GM11168 (cell line): ENCODE measurements around the gene EXTL1.
"Not testable (repeated sequence)": the region's sequence is repeated elsewhere in the genome, so short reads cannot be mapped to it uniquely, and the experiment has no call there.

Source experiments
- in situ Hi-C: fragments of 300-500 bp; cut with MboI; formaldehyde crosslinking; loops from one replicate; pipeline ENCODE4 v1.12.0; 2022; ENCODE audit warnings: low sequenced_read_pairs; ENCODE audit not compliant: unreplicated experiment

EXTL1 gene, protein sequence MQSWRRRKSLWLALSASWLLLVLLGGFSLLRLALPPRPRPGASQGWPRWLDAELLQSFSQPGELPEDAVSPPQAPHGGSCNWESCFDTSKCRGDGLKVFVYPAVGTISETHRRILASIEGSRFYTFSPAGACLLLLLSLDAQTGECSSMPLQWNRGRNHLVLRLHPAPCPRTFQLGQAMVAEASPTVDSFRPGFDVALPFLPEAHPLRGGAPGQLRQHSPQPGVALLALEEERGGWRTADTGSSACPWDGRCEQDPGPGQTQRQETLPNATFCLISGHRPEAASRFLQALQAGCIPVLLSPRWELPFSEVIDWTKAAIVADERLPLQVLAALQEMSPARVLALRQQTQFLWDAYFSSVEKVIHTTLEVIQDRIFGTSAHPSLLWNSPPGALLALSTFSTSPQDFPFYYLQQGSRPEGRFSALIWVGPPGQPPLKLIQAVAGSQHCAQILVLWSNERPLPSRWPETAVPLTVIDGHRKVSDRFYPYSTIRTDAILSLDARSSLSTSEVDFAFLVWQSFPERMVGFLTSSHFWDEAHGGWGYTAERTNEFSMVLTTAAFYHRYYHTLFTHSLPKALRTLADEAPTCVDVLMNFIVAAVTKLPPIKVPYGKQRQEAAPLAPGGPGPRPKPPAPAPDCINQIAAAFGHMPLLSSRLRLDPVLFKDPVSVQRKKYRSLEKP

DNA sequence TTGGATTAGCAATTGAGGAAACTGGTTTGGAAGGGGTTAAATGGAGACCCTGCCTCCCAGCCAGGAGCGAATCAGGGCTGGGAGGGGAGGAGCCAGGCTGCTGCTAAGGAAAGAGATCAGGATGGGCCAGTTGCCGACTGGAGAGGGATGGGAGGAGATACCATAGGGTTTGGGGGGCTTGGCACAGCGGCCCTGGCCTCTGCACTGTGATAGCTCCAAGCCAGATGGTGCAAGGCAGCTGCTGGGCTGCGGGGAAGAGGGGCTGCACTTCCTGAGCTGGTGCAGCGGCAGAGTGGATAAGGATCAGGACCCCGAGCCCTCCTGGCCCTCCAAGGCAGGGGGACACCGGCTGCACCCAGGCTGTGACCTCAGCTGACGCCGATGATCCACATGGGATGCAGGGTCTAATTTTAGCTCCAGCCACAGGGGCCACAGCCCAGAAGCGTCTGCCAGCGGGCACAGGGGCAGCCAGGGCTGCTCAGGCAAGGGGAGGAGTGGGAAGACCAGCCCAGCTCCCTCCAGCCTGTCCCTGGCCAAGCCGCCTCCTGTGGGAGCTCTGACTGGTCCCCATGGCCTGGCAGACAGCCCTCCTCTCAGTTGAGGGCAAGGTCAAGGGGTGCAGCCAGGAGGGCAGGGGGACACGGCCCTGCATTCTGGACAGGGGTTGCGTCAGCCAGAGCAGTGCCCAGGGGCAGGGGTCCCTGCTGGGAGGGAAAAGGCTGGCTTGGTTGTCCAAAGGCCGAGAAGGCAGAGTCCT lies at the start of gene EXTL1:
Gene EXTL1 (plus strand): TSS at position 129 of the 757 bp plus-strand sequence. CDS start 872 bp downstream, outside the sequence.
- in situ Hi-C loops, result no loop called here

DNA sequence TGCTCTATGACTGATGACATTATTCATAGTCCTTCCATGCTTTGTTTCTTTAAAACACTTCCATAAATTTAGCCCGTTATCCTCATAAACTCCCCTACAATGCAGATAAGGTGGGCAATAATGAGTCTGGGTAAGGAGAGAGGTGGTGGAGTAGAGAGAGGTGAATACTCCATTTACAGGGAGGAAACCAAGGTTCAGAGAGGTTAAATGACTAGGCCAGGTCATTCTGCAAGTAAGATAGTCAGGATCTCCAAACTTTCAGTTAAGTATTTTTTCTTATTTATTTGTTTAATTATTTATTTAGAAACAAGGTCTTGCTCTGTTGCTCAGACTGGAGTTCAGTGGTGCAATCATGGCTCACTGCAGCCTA lies 49.8 kb upstream of the EXTL1 start:
- in situ Hi-C loops, result no loop called here

GRCh38 chr1:25973610-25974321 lies 47.8 kb upstream of the EXTL1 start:
- in situ Hi-C loops, result no loop called here

GRCh38 chr1:25977801-25978200 lies 43.8 kb upstream of the EXTL1 start:
- in situ Hi-C loops, result no loop called here

GRCh38 chr1:25978403-25978802 lies 43.2 kb upstream of the EXTL1 start:
- in situ Hi-C loops, result no loop called here

GRCh38 chr1:25979210-25979609 lies 42.4 kb upstream of the EXTL1 start:
- in situ Hi-C loops, result no loop called here

- in situ Hi-C loops, result no loop called here
These were observed 36.4 kb upstream of the EXTL1 start for GRCh38 chr1:25985171-25985570.

GRCh38 chr1:25985670-25986069 lies 35.9 kb upstream of the EXTL1 start:
- in situ Hi-C loops, result no loop called here

DNA sequence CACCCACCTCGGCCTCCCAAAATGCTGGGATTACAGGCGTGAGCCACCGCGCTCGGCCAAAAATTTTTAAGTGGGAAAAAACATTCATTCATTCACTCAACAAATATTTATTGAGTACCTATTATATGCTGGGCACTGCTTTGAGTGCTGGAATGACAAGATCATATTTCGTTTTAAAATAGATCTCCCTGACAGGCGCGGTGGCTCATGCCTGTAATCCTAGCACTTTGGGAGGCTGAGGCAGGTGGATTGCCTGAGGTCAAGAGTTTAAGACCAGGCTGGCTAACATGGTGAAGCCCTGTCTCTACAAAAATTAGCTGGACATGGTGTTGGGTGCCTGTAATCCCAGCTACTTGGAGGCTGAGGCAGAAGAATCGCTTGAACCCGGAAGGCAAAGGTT lies 34.8 kb upstream of the EXTL1 start:
- in situ Hi-C loops, result not testable (repeated sequence)

- in situ Hi-C loops, result no loop called here
These were observed 33.6 kb upstream of the EXTL1 start for GRCh38 chr1:25987951-25988350.

- in situ Hi-C loops, result no loop called here
These were observed 31.9 kb upstream of the EXTL1 start for GRCh38 chr1:25989440-25990234.

DNA sequence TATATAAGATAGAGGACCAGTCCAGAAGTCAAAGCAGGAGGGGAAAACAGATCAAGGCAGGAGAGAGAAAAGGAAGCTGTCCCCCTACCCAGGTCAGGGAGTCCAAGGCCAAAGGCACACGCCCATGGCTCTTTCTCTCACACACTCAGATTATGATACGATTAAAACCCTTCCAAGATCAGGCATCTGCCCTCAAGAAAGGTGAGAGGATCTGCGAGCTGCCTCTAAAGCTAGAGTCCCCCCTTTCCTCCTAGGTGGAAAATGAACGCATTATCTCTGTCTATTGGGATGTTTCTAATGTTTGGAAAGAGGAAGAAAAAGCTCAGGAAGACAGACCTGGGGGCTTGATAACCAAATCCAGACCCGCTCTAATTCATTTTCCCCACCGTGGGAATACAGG lies 31.3 kb upstream of the EXTL1 start:
- in situ Hi-C loops, result no loop called here

DNA sequence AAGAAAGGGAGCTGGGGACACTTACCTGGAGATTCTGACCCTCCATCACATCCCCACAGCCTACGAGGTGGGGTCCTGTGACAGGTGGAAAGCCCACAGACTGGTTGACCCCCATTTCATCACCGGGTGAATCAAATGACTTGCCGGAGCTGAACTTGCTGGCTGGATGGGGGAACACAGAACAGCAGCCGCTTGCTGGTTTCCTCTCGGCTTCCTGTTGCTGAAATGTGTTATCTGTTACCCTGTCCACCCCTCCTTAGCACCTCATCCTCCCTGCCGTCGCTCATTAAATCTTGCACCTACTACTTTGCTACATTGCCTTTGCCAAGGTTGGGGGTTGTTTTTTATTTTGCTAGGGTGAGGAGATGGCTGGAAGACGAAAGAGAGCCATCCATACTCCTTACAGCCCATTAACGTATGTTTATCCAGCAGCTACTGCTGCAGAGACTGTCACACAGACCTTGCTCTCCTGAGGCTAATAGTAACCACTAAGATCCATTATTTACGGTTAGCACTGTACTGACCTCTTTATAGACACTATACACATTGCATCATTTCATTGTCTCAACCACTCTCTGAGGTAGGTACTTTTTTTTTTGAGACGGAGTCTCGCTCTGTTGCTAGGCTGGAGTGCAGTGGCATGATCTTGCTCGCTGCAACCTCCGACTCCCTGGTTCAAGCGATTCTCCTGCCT lies 30.7 kb upstream of the EXTL1 start:
- in situ Hi-C loops, result no loop called here

DNA sequence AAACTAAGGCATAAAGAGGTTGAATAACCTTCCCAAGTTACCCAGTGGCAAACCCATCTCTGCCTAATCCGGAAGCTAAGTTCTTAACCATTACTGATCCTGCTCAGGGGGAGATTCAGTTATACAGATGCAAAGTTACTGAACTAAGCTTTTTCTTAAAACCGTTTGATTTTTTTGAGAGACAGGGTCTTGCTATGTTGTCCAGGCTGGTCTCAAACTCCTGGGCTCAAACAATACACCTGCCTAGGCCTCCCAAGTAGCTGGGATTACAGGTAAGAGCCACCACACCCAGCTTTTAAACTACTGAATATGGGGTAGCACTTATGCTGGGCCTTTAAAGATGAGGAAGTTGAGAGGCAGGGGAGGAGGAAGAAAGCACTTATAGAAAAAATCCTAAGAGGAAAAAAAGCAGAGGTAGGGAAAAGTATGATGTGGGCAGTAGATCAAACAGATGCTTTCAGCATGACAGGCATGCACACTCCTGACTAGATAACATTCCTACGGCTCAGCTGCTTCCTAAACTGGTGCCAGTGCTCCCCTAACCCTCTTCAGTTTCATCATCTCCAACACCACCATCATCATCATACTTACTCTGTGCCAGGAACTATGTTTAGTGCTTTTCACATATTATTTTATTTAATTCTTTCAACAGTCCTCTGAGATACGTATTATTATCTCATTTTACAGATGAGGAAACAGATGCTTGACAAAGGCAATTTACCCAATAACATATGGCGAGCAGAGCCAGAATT lies 29.5 kb upstream of the EXTL1 start:
- in situ Hi-C loops, result no loop called here

DNA sequence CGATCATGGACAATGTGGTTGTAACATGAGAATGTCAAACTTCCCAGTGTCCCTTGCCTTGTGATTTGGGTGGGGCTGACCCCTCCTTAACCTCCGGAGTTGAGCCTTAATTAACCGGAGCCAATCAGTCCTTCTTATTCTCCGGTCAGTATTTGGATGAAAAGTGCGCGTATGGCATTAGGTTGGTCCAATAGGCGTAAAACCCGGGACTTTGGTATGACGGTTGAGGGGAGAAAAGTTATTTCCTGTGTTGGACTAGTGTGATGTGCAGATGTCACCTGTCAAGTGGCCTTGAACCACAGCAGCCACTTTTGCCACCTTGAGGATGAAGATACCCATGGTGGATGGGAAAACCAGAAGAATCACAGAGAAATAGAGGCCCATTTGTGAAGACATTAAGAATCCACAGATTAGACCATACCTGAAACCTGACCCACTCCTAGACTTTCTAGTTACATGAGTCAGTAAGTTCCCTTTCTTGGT lies 28.8 kb upstream of the EXTL1 start:
- in situ Hi-C loops, result no loop called here

DNA sequence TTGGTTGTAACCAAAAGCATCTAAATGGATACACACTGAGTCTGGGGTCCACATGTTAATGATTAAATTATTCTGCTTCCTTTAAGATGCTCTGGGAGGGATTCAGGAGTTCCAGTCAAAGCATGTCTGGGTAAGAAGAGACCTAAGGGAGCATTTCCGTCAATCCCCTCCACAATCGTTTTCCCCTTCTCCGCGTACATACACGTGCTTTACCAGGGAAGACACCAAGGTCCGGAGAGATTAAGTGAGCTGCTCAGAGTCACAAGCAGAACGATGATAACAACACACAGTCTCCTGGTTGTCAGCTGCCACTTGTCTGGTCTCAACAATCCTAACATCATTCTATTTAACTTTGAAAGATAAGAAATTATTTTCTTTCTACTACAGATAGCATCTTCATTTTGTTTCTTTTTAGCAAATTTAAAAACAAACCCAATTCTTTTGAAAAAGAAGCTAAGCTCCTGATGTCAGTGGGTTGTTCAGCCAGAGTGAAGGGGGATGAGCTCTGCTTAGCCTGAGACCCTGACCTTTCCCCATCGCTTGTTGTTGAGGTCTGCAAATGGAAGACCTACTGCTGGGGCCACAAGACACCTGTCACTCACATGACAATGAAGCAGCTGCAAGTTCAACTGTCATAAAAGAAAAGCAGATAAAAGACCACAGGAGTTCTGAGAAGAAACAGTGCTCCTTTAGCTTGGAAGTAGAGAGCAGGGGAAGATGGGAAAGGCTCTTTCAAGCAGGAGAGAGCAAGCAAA lies 28.2 kb upstream of the EXTL1 start:
- in situ Hi-C loops, result no loop called here

GRCh38 chr1:25994402-25995150 lies 27.0 kb upstream of the EXTL1 start:
- in situ Hi-C loops, result loop anchor here (5.0 kb wide), 1 partner anchor 97 kb away; no protein-coding TSS in a partner anchor
